Fibroblast of skin of abdomen (primary cell): Measurements from ENCODE around the gene SYNE3.

Experiments used
- DNase-seq: peaks from one replicate; pipeline ENCODE4 v3.0.0-alpha.2; 2013

SYNE3 gene

DNA sequence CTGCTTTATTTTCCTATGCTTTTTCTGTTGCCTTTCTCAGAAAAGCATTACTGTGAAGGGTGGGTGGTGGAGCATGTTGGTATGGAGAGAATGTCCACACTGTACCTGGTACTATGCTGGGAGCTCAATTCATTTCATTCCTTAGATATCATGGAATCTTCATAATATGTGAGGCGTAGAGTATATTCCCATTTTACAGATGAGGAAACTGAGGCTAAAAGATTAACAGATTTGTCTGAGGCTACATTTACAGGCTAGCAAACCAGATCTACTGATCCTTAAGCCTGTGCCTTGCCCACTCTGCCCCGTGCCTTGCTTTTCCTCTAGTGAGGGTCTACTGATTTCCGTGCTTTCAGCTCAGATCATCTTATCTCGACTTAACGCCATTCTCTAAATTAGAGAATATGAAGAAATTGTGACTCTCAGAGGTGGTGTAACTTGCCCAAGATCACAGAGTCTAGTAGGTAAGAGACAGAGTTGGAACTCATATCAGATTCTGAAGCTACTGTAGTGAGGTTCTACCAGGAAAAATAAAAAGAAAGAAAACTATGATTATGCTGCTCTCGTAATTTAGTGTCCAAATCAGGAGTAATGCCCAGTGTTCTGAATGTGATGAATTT, 23.9 kb upstream of the SYNE3 start:
- DNase-seq: no peak

DNA sequence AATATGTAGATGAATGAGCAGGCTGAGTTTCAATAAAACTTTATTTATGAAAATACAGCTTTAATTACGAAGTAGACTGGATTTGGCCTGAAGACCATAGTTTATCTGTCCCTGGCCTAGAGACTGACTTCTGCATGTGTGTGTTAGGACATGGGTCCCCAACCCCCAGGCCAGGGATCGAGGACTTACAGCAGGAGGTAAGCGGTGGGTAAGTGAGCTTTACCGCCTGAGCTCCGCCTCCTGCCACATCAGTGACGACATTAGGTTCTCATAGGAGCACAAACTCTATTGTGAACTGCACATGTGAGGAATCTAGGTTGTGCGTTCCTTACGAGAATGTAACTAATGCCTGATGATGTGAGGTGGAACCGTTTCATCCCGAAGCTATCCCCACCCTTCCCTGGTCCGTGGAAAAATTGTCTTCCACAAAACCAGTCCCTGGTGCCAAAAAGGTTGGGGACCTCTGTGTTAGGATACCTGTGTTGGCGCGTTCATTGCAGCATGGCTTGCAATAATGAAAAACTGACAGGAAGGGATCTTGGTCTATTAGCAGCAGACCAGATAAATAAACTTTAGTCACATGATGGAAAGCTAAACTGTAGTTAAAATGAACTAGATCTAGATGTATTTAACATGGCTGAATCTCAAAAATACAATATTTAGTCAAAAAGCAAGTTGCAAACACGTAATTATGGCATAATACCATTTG, 22.5 kb upstream of the SYNE3 start:
- DNase-seq: no peak

DNA sequence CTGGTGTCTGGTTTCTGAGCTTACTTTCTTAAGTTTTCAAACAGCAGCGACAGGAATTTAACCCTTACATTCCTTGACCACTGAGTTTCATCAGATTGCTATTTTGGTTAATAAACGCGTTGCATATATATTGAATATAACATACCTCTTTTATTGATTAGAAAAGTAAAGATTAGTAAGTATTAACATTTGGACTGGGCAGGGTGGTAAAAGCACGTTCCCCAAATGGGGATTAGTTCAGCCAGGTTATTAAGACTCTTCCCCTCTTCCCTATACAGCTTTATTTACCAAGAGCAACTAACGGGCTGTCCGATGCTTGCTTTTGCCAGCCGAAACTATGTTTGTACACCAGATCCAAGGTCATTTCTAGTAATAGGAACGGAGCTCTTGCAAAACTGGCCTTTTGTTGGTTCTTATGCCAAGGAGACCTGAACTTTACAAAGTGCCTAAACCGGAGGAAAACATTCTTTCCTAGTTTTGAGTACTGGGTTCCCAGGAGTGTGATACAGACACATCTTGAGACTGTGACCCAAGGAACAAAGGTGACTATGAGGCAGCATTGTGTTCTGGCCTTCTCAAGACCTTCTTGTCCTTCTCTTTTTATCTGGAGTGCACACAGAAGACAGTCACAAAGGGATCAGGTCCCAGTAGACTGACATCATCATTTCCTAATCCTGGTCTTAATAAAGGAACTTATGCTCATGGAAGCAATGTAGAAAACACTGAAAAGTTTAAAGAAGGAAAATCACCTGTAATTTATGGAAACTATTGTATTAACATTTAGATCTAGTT, 21.0 kb upstream of the SYNE3 start:
- DNase-seq: no peak

DNA sequence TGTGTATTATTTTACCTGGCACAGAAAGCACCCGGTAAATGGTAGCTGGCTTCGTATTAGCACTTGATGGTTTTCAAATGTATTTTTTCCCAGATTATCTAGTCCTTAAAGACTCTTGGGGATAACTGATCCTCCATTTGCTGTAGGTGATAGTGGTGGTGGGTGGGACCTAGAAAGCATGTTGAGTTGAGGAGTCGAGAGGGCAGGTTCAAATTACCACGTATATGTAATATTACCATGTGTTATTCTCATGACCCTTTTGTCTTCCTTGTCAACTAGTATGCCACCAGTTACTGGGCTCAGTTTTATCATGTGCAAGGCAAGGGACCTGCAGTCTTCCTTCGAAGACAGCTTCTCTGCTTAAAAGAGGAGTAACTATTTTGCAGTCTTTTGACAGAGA, 20.2 kb upstream of the SYNE3 start:
- no peak for DNase-seq

GRCh38 chr14:95536036-95536593, 19.7 kb upstream of the SYNE3 start:
- DNase-seq: no peak

DNA sequence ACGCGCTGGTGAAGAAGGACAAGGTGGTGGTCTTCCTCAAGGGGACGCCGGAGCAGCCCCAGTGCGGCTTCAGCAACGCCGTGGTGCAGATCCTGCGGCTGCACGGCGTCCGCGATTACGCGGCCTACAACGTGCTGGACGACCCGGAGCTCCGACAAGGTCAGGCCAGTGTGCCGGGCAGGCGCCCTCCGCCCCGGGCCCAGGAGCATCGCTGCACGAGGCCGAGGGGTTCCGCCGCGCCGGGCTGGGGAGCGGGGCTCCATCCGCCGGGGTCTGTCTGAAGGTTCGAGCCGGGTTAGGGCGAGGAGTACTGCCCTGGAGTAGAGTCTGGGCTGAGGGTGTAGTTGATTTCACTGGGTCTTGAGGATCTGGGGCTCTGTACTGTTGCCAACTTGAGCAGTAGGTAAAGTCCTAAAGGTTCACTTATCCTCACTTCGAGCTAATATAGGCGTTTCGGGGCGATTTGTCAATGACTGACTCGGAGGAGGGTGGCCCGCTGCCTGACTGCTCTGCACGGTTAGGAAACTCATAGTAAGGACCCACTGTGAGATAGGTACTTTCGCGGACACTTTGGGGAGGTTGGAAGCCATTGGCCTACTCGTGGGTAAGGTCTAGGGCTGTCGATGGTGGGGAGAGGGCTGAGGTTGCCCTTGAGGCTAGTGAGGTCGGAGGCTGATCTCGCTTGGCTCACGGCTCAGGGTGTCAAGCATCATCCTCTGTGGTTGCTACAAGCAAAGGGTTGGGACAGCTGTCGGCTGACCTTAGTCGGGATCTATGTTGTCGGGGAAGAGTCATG, 19.0 kb upstream of the SYNE3 start:
- DNase-seq: no peak

- peak; percentile 100 for DNase-seq
Observed at GRCh38 chr14:95534299-95535225, 18.1 kb upstream of the SYNE3 start, which contains the start of gene GLRX5. GLRX5 (plus strand) TSS chr14:95535050; CDS start chr14:95535090, 40 bp downstream.

GRCh38 chr14:95533822-95534221, 17.4 kb upstream of the SYNE3 start:
- no peak for DNase-seq

DNA sequence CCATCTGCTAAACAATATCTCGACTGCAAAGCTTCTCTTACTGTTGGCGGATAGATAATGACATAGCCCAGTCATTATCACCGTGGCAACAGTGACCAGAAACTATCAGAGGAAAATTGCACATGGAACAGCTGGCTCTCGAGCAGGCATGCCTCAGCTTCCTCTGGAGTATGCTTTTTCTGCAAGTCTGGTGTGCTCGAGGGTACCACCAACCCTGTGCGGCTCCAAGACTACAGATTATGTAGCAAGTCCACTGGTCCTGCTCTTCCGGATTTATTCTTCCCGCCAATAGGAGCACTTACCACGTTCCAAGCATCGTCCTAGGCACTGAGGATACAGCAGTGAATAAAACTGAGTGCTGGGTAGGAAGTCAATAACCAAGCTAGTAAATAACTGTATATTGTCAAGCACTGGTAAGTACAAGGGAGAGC, 17.0 kb upstream of the SYNE3 start:
- peak; percentile 30 for DNase-seq

DNA sequence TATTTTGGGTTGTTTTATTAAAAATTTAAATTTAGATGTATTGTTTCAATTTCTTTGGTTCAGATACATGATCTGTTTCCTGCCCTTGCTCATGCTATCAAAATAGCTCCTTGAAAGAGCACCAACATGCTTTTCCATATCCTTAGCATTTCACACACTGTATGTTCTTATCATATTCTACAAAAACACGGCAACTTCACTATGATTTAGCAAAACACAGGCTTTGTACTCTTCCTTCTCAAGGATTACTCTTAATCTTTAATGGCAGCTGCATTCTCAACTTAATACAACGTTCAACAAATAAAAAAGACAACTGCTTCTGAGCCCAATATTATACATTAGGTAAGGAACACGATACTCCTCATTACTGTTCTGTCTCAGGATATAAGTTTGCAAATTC, 15.5 kb upstream of the SYNE3 start:
- DNase-seq: no peak

- DNase-seq: peak; percentile 56
Observed at GRCh38 chr14:95531473-95531872, 15.0 kb upstream of the SYNE3 start.

DNA sequence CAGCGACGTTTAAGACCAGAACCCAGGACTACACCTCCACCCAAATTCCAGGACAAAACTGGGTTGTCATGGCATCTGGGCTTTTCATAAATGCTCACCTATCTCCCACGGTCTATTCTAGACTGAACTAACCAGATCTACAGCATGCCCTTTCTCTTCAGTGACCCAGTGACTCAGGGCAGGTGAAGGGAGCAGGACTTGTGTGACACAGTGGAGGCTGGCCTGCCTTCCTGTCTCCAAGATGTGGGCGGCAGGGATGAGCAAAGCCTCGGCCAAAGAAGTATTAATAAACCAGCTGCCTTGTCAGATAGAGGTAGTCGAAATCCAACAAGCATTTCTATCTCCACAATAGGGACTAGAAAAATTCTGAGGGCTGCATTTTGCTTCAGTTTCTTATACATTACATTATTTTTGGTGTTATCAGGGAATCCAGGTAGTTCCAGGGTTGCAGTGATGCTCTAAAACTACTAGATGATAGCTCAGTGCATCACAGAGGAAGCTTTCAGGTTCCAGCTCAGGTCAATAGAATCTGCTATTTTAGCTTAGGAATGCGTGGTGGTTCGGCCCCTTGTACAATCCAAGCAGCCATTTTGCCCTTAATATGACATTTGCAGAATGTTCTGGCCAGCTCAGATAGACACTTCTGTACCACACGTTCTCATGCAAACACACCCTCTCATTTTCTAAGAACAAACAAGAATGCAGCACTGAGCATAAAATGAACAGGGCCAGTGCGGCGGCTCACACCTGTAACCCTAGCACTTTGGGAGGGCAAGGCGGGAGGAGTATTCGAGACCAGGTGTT, 14.2 kb upstream of the SYNE3 start:
- no peak for DNase-seq

DNA sequence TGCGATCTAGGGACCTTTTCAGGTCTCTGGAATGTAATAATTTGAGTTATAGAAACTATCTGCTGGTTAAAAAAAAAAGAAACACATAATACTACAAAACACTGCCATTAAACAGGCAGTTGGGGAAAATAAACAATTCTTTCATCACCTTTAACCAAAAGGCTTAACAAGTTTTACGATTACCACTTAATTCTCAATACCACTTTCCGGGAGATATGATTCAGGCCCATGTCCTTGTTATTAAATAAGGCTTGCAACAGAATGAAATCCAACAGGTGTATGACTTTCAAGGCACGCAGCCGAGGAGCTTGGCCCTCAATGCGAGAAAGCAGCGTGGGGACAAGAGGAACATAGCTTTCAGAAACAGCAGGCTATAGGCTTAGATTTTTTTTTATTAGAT, 12.8 kb upstream of the SYNE3 start:
- no peak for DNase-seq

GRCh38 chr14:95527387-95528002, 11.0 kb upstream of the SYNE3 start:
- peak; percentile 85 for DNase-seq

- no peak for DNase-seq
Observed at GRCh38 chr14:95526483-95527386, 10.3 kb upstream of the SYNE3 start.

DNA sequence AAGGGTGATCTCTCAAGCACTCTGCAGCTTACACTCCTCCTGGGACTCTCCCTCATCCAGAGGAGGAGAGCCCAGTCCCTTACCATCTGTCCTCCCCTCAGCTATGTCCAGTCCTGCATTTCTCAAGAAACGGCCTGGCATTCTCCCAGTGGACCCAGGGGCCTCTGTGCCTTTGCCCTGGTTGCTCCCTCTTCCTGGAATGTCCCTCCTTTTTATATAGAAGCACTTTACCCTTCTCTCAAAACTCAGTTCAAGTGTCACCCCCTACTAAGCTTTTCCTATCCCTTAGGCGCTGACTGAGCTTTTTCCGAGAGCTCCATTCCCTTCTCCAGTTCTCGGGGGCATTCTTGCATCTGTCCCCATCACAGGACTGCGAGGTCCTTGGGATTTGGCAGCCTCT, 9.5 kb upstream of the SYNE3 start:
- DNase-seq: no peak

- peak; percentile 60 for DNase-seq
Observed at GRCh38 chr14:95524706-95525512, 8.5 kb upstream of the SYNE3 start.
